Right lobe of liver (tissue), 4 donors: ENCODE results near the gene NAV2.

Source experiments
- CTCF ChIP-seq, 4 donors: fragments of 200-600 bp in 3 of 4; fragments of 450-650 bp in 1 of 4; IDR thresholded peaks; one replicate each; pipeline versions ENCODE4 v1.5.1 to v1.8.0; 2016 to 2022; ENCODE audit warnings: antibody characterized with exemption in 4 of 4, mild to moderate bottlenecking in 2 of 4
- POLR2A ChIP-seq: fragments of 450-650 bp; IDR thresholded peaks from one replicate; pipeline ENCODE4 v1.6.1; 2017; ENCODE audit warnings: antibody characterized with exemption, mild to moderate bottlenecking
- donor health status: DM: no; HTN: no; CAD: no.
- donor health status: DM: no; HTN: no; CAD: no.
- donor health status: DM: no; HTN: yes; CAD: no.

- TF ChIP-seq CTCF (IDR thresholded peaks at IDR 0.05) (no peak), POLR2A (no peak)
Measured at GRCh38 chr11:19669511-19669910, 43.1 kb upstream of the NAV2 start.
